ENCODE measurements around the gene CCDC134. TPM values are rescaled to one million over a fixed set of nuclear protein-coding genes. Genes with fewer than 3 reads are reported as not detected.
A peak's percentile ranks its signal among the peaks of the same experiment; 100 is the strongest.

Gene CCDC134
- polyA plus RNA-seq, 1 donor from 2014 or later, result 2.2 TPM

DNA sequence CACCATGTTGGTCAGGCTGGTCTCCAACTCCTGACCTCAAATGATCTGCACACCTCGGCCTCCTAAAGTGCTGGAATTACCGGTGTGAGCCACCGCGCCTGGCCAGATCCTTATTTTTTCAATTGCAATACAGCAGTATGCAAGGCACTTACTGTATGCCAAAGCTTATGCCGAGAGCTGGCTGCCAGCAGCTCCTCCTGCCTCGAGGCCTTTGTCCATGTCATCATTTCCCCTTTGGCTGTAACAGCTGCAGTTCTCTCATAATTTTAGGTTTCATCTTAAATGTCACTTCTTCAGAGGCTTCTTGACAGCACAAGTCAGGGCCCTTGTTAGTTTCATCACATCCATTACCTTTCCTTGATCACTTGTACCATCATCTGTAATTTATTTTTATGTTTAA lies 30.9 kb downstream of the CCDC134 start:
- Histone ChIP-seq H3K4me3 (ENCODE audit: low read length) (peak overlapping the region; percentile 98), H3K79me2 (replicated peaks; ENCODE audit: insufficient read depth, low read length) (peaks cover 33% of the 10 kb centered on the region), H3K9me2 (ENCODE audit: insufficient read depth, low read length) (no peaks in the 10 kb centered on the region), H3K9me3 (ENCODE audit: low read length) (no peaks in the 10 kb centered on the region), H3K27ac (ENCODE audit: low read length) (peak overlapping the region; percentile 99), H3K9ac (ENCODE audit: low read length) (peak overlapping the region; percentile 18), H3K36me3 (ENCODE audit: insufficient read depth, low read length) (peaks cover 2% of the 10 kb centered on the region), H2AFZ (ENCODE audit: low read depth, low read length) (no peak overlapping the region), H3K4me2 (ENCODE audit: low read length) (no peak overlapping the region), H4K20me1 (ENCODE audit: insufficient read depth) (no peaks in the 10 kb centered on the region), H3F3A (ENCODE audit: insufficient read depth, low read length, poor library complexity, severe bottlenecking) (peaks cover 4% of the 10 kb centered on the region), H3K27me3 (ENCODE audit: insufficient read depth, low read depth, low read length) (no peaks in the 10 kb centered on the region)
- TF ChIP-seq EZH2 (IDR thresholded peaks at IDR 0.05; ENCODE audit: borderline replicate concordance, insufficient read depth, low read length, poor library complexity, severe bottlenecking) (no peak), SMC3 (conservative IDR thresholded peaks at IDR 0.05; ENCODE audit: poor library complexity) (no peak), EP300 (conservative IDR thresholded peaks at IDR 0.05; ENCODE audit: poor library complexity, severe bottlenecking) (no peak), POLR2AphosphoS5 (IDR thresholded peaks at IDR 0.05) (no peak), TAF1 (IDR thresholded peaks at IDR 0.05; ENCODE audit: low read depth) (no peak), MXI1 (conservative IDR thresholded peaks at IDR 0.05; ENCODE audit: poor library complexity, severe bottlenecking) (no peak)

DNA sequence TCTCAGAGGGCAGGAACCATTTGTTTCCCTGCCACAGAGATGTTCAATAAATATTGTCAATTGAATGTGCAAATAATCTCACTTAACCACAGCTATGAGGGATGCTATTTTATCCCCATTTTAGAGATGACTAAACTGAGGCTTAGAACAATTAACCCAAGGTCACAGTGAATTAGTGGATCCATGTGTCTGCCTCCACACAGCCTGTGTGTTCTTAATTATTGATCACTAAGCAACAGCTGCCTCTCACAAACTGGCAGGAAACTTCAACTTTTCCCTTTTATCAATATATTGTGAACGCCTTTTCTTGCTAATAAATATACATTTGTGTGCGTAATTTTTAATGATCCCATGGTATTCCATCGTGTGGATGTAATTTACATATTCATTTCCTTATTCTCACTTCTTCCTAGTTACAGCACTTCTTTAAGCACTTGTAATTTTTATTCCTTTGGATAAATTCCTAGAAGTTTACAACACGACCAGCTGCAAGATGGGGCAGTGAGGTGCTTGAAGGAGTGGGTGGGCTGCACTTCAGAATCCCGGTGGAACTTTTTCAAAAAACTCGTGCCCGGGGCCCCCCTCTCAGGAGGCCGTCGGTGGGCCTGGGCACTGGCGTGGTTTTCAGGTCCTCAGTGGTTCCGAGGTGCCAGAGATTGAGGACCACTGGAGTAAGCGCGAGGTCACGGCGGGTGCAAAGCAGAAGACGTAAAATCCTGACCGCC lies 31.5 kb downstream of the CCDC134 start:
- Histone ChIP-seq H3K27ac (ENCODE audit: low read length) (peak overlapping the region; percentile 99), H3F3A (ENCODE audit: insufficient read depth, low read length, poor library complexity, severe bottlenecking) (peaks cover 4% of the 10 kb centered on the region), H3K4me2 (ENCODE audit: low read length) (peak overlapping the region; percentile 71), H3K9me2 (ENCODE audit: insufficient read depth, low read length) (no peaks in the 10 kb centered on the region), H4K20me1 (ENCODE audit: insufficient read depth) (no peaks in the 10 kb centered on the region), H3K4me3 (ENCODE audit: low read length) (peak overlapping the region; percentile 98), H2AFZ (ENCODE audit: low read depth, low read length) (peak overlapping the region; percentile 68), H3K9ac (ENCODE audit: low read length) (peak overlapping the region; percentile 98), H3K27me3 (ENCODE audit: insufficient read depth, low read depth, low read length) (no peaks in the 10 kb centered on the region), H3K36me3 (ENCODE audit: insufficient read depth, low read length) (peaks cover 7% of the 10 kb centered on the region), H3K79me2 (replicated peaks; ENCODE audit: insufficient read depth, low read length) (peaks cover 39% of the 10 kb centered on the region), H3K9me3 (ENCODE audit: low read length) (no peaks in the 10 kb centered on the region)
- TF ChIP-seq RAD21 (conservative IDR thresholded peaks at IDR 0.05), result no peak
- no peak for TF ChIP-seq CTCF (IDR thresholded peaks at IDR 0.05; ENCODE audit: poor library complexity, severe bottlenecking)
- TF ChIP-seq, protein P1, sequence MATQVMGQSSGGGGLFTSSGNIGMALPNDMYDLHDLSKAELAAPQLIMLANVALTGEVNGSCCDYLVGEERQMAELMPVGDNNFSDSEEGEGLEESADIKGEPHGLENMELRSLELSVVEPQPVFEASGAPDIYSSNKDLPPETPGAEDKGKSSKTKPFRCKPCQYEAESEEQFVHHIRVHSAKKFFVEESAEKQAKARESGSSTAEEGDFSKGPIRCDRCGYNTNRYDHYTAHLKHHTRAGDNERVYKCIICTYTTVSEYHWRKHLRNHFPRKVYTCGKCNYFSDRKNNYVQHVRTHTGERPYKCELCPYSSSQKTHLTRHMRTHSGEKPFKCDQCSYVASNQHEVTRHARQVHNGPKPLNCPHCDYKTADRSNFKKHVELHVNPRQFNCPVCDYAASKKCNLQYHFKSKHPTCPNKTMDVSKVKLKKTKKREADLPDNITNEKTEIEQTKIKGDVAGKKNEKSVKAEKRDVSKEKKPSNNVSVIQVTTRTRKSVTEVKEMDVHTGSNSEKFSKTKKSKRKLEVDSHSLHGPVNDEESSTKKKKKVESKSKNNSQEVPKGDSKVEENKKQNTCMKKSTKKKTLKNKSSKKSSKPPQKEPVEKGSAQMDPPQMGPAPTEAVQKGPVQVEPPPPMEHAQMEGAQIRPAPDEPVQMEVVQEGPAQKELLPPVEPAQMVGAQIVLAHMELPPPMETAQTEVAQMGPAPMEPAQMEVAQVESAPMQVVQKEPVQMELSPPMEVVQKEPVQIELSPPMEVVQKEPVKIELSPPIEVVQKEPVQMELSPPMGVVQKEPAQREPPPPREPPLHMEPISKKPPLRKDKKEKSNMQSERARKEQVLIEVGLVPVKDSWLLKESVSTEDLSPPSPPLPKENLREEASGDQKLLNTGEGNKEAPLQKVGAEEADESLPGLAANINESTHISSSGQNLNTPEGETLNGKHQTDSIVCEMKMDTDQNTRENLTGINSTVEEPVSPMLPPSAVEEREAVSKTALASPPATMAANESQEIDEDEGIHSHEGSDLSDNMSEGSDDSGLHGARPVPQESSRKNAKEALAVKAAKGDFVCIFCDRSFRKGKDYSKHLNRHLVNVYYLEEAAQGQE (IDR thresholded peaks at IDR 0.05; ENCODE audit: borderline replicate concordance), result no peak
- no peak for TF ChIP-seq MXI1 (conservative IDR thresholded peaks at IDR 0.05; ENCODE audit: poor library complexity, severe bottlenecking)
- TF ChIP-seq TAF1 (IDR thresholded peaks at IDR 0.05; ENCODE audit: low read depth), result no peak
- TF ChIP-seq EZH2 (IDR thresholded peaks at IDR 0.05; ENCODE audit: borderline replicate concordance, insufficient read depth, low read length, poor library complexity, severe bottlenecking), result no peak
- TF ChIP-seq SMC3 (conservative IDR thresholded peaks at IDR 0.05; ENCODE audit: poor library complexity), result no peak
- no peak for TF ChIP-seq EP300 (conservative IDR thresholded peaks at IDR 0.05; ENCODE audit: poor library complexity, severe bottlenecking)
